Chondrocyte (in vitro differentiated cells): ENCODE measurements around the gene LDLRAD4. TPM values are rescaled to one million over a fixed set of nuclear protein-coding genes. Genes with fewer than 3 reads are reported as not detected.

Experiments used
- DNase-seq: peaks from one replicate; pipeline ENCODE4 v3.0.0; 2021; ENCODE audit warnings: mixed read lengths, low spot score
- H3K27ac Mint-ChIP-seq: one replicate; pipeline ENCODE4 v1.8.0; 2021; ENCODE audit warnings: mild to moderate bottlenecking, moderate library complexity, mixed read lengths; ENCODE audit not compliant: unreplicated experiment
- H3K27me3 Mint-ChIP-seq: 2 replicates; pipeline ENCODE4 v1.8.0; 2021; ENCODE audit warnings: low read depth, mixed read lengths
- H3K36me3 Mint-ChIP-seq: 2 replicates; pipeline ENCODE4 v1.8.0; 2021; ENCODE audit warnings: low read depth, mixed read lengths
- H3K4me1 Mint-ChIP-seq: 2 replicates; pipeline ENCODE4 v1.8.0; 2021; ENCODE audit warnings: low read depth, mild to moderate bottlenecking, mixed read lengths
- H3K4me3 Mint-ChIP-seq: one replicate; pipeline ENCODE4 v1.8.0; 2021; ENCODE audit warnings: mild to moderate bottlenecking, moderate library complexity, mixed read lengths; ENCODE audit not compliant: unreplicated experiment
- H3K9me3 Mint-ChIP-seq: 2 replicates; pipeline ENCODE4 v1.8.0; 2021; ENCODE audit warnings: low read depth, mixed read lengths
- CTCF ChIP-seq: fragments of 200-600 bp; sonication (generic); IDR thresholded peaks from 2 replicates; pipeline ENCODE4 v1.5.0; 2021; ENCODE audit warnings: antibody characterized with exemption, mild to moderate bottlenecking, moderate library complexity
- total RNA-seq: library from RNA; stranded (reverse); gene quantifications from 3 replicates; pipeline ENCODE4 v1.2.1, GENCODE V29; 2021

Gene LDLRAD4
- total RNA-seq, 1 donor from 2014 or later, result 80.5 TPM

GRCh38 chr18:13264091-13265007 lies 45.8 kb downstream of the LDLRAD4 start:
- no peaks in the 10 kb centered on the region for H3K9me3 Mint-ChIP-seq
- H3K4me3 Mint-ChIP-seq, result no peak overlapping the region
- no peak for TF ChIP-seq CTCF
- H3K27ac Mint-ChIP-seq, result peak overlapping the region; percentile 39
- H3K27me3 Mint-ChIP-seq, result no peaks in the 10 kb centered on the region
- H3K36me3 Mint-ChIP-seq, result no peaks in the 10 kb centered on the region
- DNase-seq, result peak; percentile 35
- peaks cover 85% of the 10 kb centered on the region for H3K4me1 Mint-ChIP-seq

GRCh38 chr18:13265008-13265910 lies 46.7 kb downstream of the LDLRAD4 start:
- Mint-ChIP-seq H3K4me1 (peaks cover 86% of the 10 kb centered on the region), H3K9me3 (no peaks in the 10 kb centered on the region), H3K36me3 (no peaks in the 10 kb centered on the region), H3K4me3 (no peak overlapping the region), H3K27me3 (no peaks in the 10 kb centered on the region), H3K27ac (peak overlapping the region; percentile 85)
- no peak for TF ChIP-seq CTCF
- DNase-seq, result peak; percentile 75

GRCh38 chr18:13265911-13266217 lies 47.3 kb downstream of the LDLRAD4 start:
- H3K27me3 Mint-ChIP-seq, result no peaks in the 10 kb centered on the region
- H3K27ac Mint-ChIP-seq, result peak overlapping the region; percentile 85
- H3K4me3 Mint-ChIP-seq, result no peak overlapping the region
- no peaks in the 10 kb centered on the region for H3K36me3 Mint-ChIP-seq
- TF ChIP-seq CTCF, result no peak
- peaks cover 86% of the 10 kb centered on the region for H3K4me1 Mint-ChIP-seq
- H3K9me3 Mint-ChIP-seq, result no peaks in the 10 kb centered on the region
- no peak for DNase-seq

GRCh38 chr18:13266218-13267100 lies 47.9 kb downstream of the LDLRAD4 start:
- DNase-seq, result peak; percentile 92
- peak overlapping the region; percentile 85 for H3K27ac Mint-ChIP-seq
- H3K4me1 Mint-ChIP-seq, result peaks cover 86% of the 10 kb centered on the region

More at GRCh38 chr18:13266218-13267100, 47.9 kb downstream of the LDLRAD4 start:
- Mint-ChIP-seq H3K4me3 (peak overlapping the region; percentile 18), H3K27me3 (no peaks in the 10 kb centered on the region), H3K36me3 (no peaks in the 10 kb centered on the region), H3K9me3 (no peaks in the 10 kb centered on the region)
- peak; percentile 29 for TF ChIP-seq CTCF
